ENCODE data around the gene ZNF716. TPM values are rescaled to one million over a fixed set of nuclear protein-coding genes. Genes with fewer than 3 reads are reported as not detected.
"Not testable (repeated sequence)": the region's sequence is repeated elsewhere in the genome, so short reads cannot be mapped to it uniquely, and the experiment has no call there.

ZNF716 gene
- total RNA-seq, 1 donor from 2014 or later, result not detected

GRCh38 chr7:57425969-57426628 lies 23.9 kb upstream of the ZNF716 start:
- no peak for DNase-seq (ENCODE audit: low spot score)
- no peak for ATAC-seq

GRCh38 chr7:57426629-57427003 lies 23.4 kb upstream of the ZNF716 start:
- no peak for ATAC-seq

GRCh38 chr7:57427146-57427545 lies 22.8 kb upstream of the ZNF716 start:
- ATAC-seq, result no peak
- DNase-seq (ENCODE audit: low spot score), result no peak

More at GRCh38 chr7:57426629-57427003, 23.4 kb upstream of the ZNF716 start:
- DNase-seq (ENCODE audit: low spot score), result no peak

GRCh38 chr7:57427594-57427993 lies 22.4 kb upstream of the ZNF716 start:
- no peak for DNase-seq (ENCODE audit: low spot score)
- ATAC-seq, result no peak

- DNase-seq (ENCODE audit: low spot score) (no peak), ATAC-seq (no peak)
Observed at GRCh38 chr7:57432583-57432982, 17.4 kb upstream of the ZNF716 start.

GRCh38 chr7:57437581-57437980 lies 12.4 kb upstream of the ZNF716 start:
- ATAC-seq, result no peak

GRCh38 chr7:57438244-57438643 lies 11.7 kb upstream of the ZNF716 start:
- ATAC-seq (no peak), DNase-seq (ENCODE audit: low spot score) (no peak)

More at GRCh38 chr7:57437581-57437980, 12.4 kb upstream of the ZNF716 start:
- no peak for DNase-seq (ENCODE audit: low spot score)

GRCh38 chr7:57443567-57443966 lies 6.4 kb upstream of the ZNF716 start:
- ATAC-seq (no peak), DNase-seq (ENCODE audit: low spot score) (no peak)

- DNase-seq (ENCODE audit: low spot score); ATAC-seq: not testable (repeated sequence)
Observed at GRCh38 chr7:57469186-57469828, 19.3 kb downstream of the ZNF716 start.

GRCh38 chr7:57480304-57480703 lies 30.3 kb downstream of the ZNF716 start:
- DNase-seq (ENCODE audit: low spot score), result not testable (repeated sequence)
- ATAC-seq, result peak; percentile 78

GRCh38 chr7:57485022-57485421 lies 35.0 kb downstream of the ZNF716 start:
- DNase-seq (ENCODE audit: low spot score); ATAC-seq: not testable (repeated sequence)

GRCh38 chr7:57487957-57488356 lies 38.0 kb downstream of the ZNF716 start:
- DNase-seq (ENCODE audit: low spot score) (no peak), ATAC-seq (no peak)

- not testable (repeated sequence) for DNase-seq (ENCODE audit: low spot score); ATAC-seq
Observed at GRCh38 chr7:57495111-57495510, 45.1 kb downstream of the ZNF716 start.

GRCh38 chr7:57496395-57496794 lies 46.4 kb downstream of the ZNF716 start:
- ATAC-seq (no peak), DNase-seq (ENCODE audit: low spot score) (no peak)

- ATAC-seq, result no peak
- no peak for DNase-seq (ENCODE audit: low spot score)
Observed at GRCh38 chr7:57505176-57505575, 55.2 kb downstream of the ZNF716 start.

Data from left lobe of liver (tissue), 2 donors.